Iris pigment epithelial cell (primary cell): Measurements from ENCODE around the gene NFATC2.
"Not testable (repeated sequence)": the region's sequence is repeated elsewhere in the genome, so short reads cannot be mapped to it uniquely, and the experiment has no call there.

Experiments used
- DNase-seq: peaks from one replicate; pipeline ENCODE4 v3.0.0-alpha.2; 2011; ENCODE audit warnings: low read depth

Gene NFATC2

GRCh38 chr20:51354191-51354768, 188.2 kb downstream of the NFATC2 start:
- peak; percentile 70 for DNase-seq

GRCh38 chr20:51353491-51353890, 189.0 kb downstream of the NFATC2 start:
- no peak for DNase-seq

- no peak for DNase-seq
Measured at GRCh38 chr20:51352791-51353190, 189.7 kb downstream of the NFATC2 start.

- peak; percentile 95 for DNase-seq
Measured at GRCh38 chr20:51350941-51351631, 191.4 kb downstream of the NFATC2 start.

GRCh38 chr20:51348876-51349275, 193.6 kb downstream of the NFATC2 start:
- no peak for DNase-seq

- DNase-seq: no peak
Measured at GRCh38 chr20:51347831-51348230, 194.7 kb downstream of the NFATC2 start.

- peak; percentile 55 for DNase-seq
Measured at GRCh38 chr20:51346686-51347485, 195.6 kb downstream of the NFATC2 start.

GRCh38 chr20:51345601-51346101, 196.9 kb downstream of the NFATC2 start:
- peak; percentile 67 for DNase-seq

- DNase-seq: not testable (repeated sequence)
Measured at GRCh38 chr20:51343802-51344201, 198.7 kb downstream of the NFATC2 start.

- no peak for DNase-seq
Measured at GRCh38 chr20:51342510-51343236, 199.8 kb downstream of the NFATC2 start.

- peak; percentile 62 for DNase-seq
Measured at GRCh38 chr20:51341581-51341980, 200.9 kb downstream of the NFATC2 start.

GRCh38 chr20:51340451-51340840, 202.1 kb downstream of the NFATC2 start:
- peak; percentile 41 for DNase-seq

- peak; percentile 60 for DNase-seq
Measured at GRCh38 chr20:51339721-51340450, 202.6 kb downstream of the NFATC2 start.

GRCh38 chr20:51338692-51339440, 203.7 kb downstream of the NFATC2 start:
- peak; percentile 96 for DNase-seq

GRCh38 chr20:51337126-51337805, 205.3 kb downstream of the NFATC2 start:
- DNase-seq: peak; percentile 42
